CD4-positive, alpha-beta T cell (primary cell): ENCODE data around the gene SND1. TPM values are rescaled to one million over a fixed set of nuclear protein-coding genes. Genes with fewer than 3 reads are reported as not detected.

ENCODE experiments used
- ATAC-seq: fragments of 200-7000 bp; cut with Tn5 transposase; one replicate; pipeline ENCODE4 v1.10.0; 2022; ENCODE audit warnings: mild to moderate bottlenecking; ENCODE audit not compliant: poor library complexity
- CTCF ChIA-PET: fragments of 350-600 bp; sonication (Branson Sonifier 250); formaldehyde crosslinking; loops from one replicate; lab custom pipeline; 2021; ENCODE audit warnings: antibody characterized with exemption, inconsistent platforms; lab: Charles Lee
- POLR2A ChIA-PET: fragments of 350-600 bp; sonication (Branson Sonifier 250); formaldehyde crosslinking; loops from one replicate; lab custom pipeline; 2021; ENCODE audit warnings: antibody characterized with exemption, inconsistent platforms; lab: Charles Lee
- DNase-seq, 14 experiments: peaks; one replicate each; pipeline ENCODE4 v3.0.0-alpha.2; 2013 to 2020; ENCODE audit warnings: mixed read lengths in 2 of 14
- H3K27ac ChIP-seq, 2 donors: one replicate each; pipeline versions ENCODE4 v1.5.1 to v1.7.0; 2013; ENCODE audit warnings: low read length in 2 of 2, low read depth in 1 of 2, mild to moderate bottlenecking in 1 of 2
- H3K27me3 ChIP-seq, 2 experiments: 1 replicate in 1 of 2; 2 replicates in 1 of 2; pipeline versions ENCODE4 v1.6.1 to v1.7.0; 2013; ENCODE audit warnings: low read length in 2 of 2, control low read depth in 1 of 2, mild to moderate bottlenecking in 1 of 2, moderate library complexity in 1 of 2; ENCODE audit not compliant: insufficient read depth in 2 of 2, control insufficient read depth in 1 of 2
- H3K36me3 ChIP-seq: one replicate; pipeline ENCODE4 v1.6.1; 2013; ENCODE audit warnings: low read length, control low read depth; ENCODE audit not compliant: insufficient read depth
- H3K4me1 ChIP-seq: one replicate; pipeline ENCODE4 v1.6.1; 2013; ENCODE audit warnings: low read length, control low read depth; ENCODE audit not compliant: insufficient read depth
- H3K4me3 ChIP-seq: one replicate; pipeline ENCODE4 v1.5.1; 2013; ENCODE audit warnings: mild to moderate bottlenecking, low read length, moderate library complexity
- H3K9me3 ChIP-seq, 2 experiments: 1 replicate in 1 of 2; 2 replicates in 1 of 2; pipeline versions ENCODE4 v1.6.1 to v1.7.0; 2013; ENCODE audit warnings: low read length in 2 of 2, mild to moderate bottlenecking in 2 of 2, control low read depth in 1 of 2, moderate library complexity in 1 of 2; ENCODE audit not compliant: control insufficient read depth in 1 of 2, insufficient read depth in 1 of 2
- H3K27ac Mint-ChIP-seq: one replicate; pipeline ENCODE4 v1.8.0; 2020; ENCODE audit warnings: mixed read lengths
- H3K27me3 Mint-ChIP-seq: one replicate; pipeline ENCODE4 v1.8.0; 2021; ENCODE audit warnings: mixed read lengths
- H3K36me3 Mint-ChIP-seq: one replicate; pipeline ENCODE4 v1.8.0; 2021; ENCODE audit warnings: low read depth, mixed read lengths
- H3K4me1 Mint-ChIP-seq: one replicate; pipeline ENCODE4 v1.8.0; 2021; ENCODE audit warnings: low read depth, mixed read lengths
- H3K4me3 Mint-ChIP-seq: one replicate; pipeline ENCODE4 v1.8.0; 2020; ENCODE audit warnings: mild to moderate bottlenecking, mixed read lengths
- H3K9me3 Mint-ChIP-seq: one replicate; pipeline ENCODE4 v1.8.0; 2020; ENCODE audit warnings: mixed read lengths
- CTCF ChIP-seq: fragments of 200-600 bp; IDR thresholded peaks from one replicate; pipeline ENCODE4 v1.8.0; 2022; ENCODE audit warnings: antibody characterized with exemption, mild to moderate bottlenecking
- intact Hi-C, 2 experiments: fragments of 100-400 bp; cut with DNase I in 1 of 2; cut with micrococcal nuclease in 1 of 2; formaldehyde crosslinking; loops; one replicate each; pipeline versions ENCODE4 v1.15.1 to v1.9.0; 2023 to 2025; cut with DNase I, micrococcal nuclease
- total RNA-seq, 174 experiments: library from RNA in 2 of 174; stranded (reverse) in 2 of 174; gene quantifications; one replicate each; pipeline ENCODE4 v1.2.3 and lab custom pipeline; 2021 to 2026

The SND1 gene
- total RNA-seq, 2 experiments from 2014 or later: 104 to 113 TPM

GRCh38 chr7:128120116-128120515 is 468.1 kb downstream of the SND1 start:
- no peaks in the 10 kb centered on the region for H3K27me3 ChIP-seq
- Mint-ChIP-seq H3K27me3 (no peaks in the 10 kb centered on the region), H3K4me3 (no peak overlapping the region), H3K9me3 (no peaks in the 10 kb centered on the region), H3K4me1 (peaks cover 15% of the 10 kb centered on the region), H3K27ac (no peak overlapping the region), H3K36me3 (no peaks in the 10 kb centered on the region)
- ChIA-PET CTCF (interaction anchor here (1.4 kb wide), 1 partner anchor 15 kb away, joined by 5 read pairs; no protein-coding TSS in a partner anchor), POLR2A (no interaction called here)
- ATAC-seq (no peak), DNase-seq (no peak)
- H3K9me3 ChIP-seq: no peaks in the 10 kb centered on the region
- intact Hi-C loops: no loop called here
- H3K36me3 ChIP-seq: no peaks in the 10 kb centered on the region
- no peak overlapping the region for H3K27ac ChIP-seq
- no peak overlapping the region for H3K4me3 ChIP-seq
- H3K4me1 ChIP-seq: peaks cover 2% of the 10 kb centered on the region
- TF ChIP-seq CTCF: no peak

GRCh38 chr7:128120976-128121490 is 469.0 kb downstream of the SND1 start:
- Histone ChIP-seq H3K9me3 (no peaks in the 10 kb centered on the region), H3K4me3 (no peak overlapping the region), H3K27me3 (no peaks in the 10 kb centered on the region), H3K36me3 (no peaks in the 10 kb centered on the region), H3K27ac (no peak overlapping the region), H3K4me1 (peaks cover 2% of the 10 kb centered on the region)
- intact Hi-C loops: no loop called here
- no peak for ATAC-seq
- CTCF ChIA-PET: interaction anchor here (1.4 kb wide), 2 partner anchors 14 to 15 kb away, joined by 4 to 5 read pairs; no protein-coding TSS in a partner anchor
- Mint-ChIP-seq H3K27me3 (no peaks in the 10 kb centered on the region), H3K36me3 (no peaks in the 10 kb centered on the region), H3K4me3 (no peak overlapping the region), H3K27ac (no peak overlapping the region), H3K4me1 (peaks cover 14% of the 10 kb centered on the region), H3K9me3 (no peaks in the 10 kb centered on the region)
- no peak for TF ChIP-seq CTCF
- POLR2A ChIA-PET: interaction anchor here (1.2 kb wide), 1 partner anchor 12 kb away, joined by 4 read pairs; no protein-coding TSS in a partner anchor
- no peak for DNase-seq

DNA sequence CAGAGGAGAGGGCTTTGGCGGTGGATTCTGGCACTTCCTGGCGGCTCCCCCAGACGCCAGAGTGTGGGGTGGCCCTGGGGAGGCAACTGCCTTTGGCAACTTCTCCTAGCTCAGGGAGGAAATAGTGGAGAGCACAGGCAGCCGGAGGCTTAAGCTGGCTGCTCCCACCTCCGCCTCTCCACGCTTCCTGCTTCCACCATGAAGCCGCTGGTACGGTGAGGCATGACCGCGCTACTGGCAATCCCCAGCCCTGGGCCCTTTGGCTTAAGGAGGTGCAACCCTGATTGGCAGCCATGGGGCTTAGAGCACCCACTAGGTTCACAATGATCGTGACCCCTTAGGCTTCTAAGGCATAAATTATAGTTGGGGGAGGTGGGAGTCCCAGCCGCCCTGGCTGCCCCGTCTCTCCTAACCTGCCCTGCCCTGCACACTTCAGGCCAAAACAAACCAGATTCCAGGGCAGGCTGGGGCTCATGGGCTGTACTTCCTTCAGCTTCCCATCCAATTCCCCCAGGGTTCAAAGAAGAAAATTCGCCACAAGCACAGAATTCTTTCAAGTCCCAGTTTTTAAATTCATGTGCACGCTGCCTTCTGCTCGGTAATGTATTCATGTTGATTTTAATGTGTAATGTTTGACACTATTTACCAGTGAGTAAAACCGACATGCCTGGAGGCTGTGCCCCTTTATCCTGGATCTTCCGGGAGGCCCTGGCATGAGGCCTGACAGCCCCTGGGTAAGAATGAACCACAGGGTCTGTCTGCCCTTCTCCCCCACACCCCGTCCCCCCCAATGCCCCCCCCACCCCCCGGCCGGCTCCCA is 469.9 kb downstream of the SND1 start:
- no peak overlapping the region for H3K4me3 Mint-ChIP-seq
- H3K27me3 Mint-ChIP-seq: no peaks in the 10 kb centered on the region
- Histone ChIP-seq H3K36me3 (no peaks in the 10 kb centered on the region), H3K9me3 (no peaks in the 10 kb centered on the region), H3K27me3 (no peaks in the 10 kb centered on the region), H3K4me3 (no peak overlapping the region), H3K27ac (no peak overlapping the region), H3K4me1 (peaks cover 2% of the 10 kb centered on the region)
- POLR2A ChIA-PET: interaction anchor here (1.2 kb wide), 1 partner anchor 13 kb away, joined by 4 read pairs; no protein-coding TSS in a partner anchor
- DNase-seq: peak in 2 of 14 experiments; percentile 29 to 46
- no peak for TF ChIP-seq CTCF
- no peak for ATAC-seq
- H3K27ac Mint-ChIP-seq: no peak overlapping the region
- H3K4me1 Mint-ChIP-seq: peaks cover 12% of the 10 kb centered on the region
- H3K36me3 Mint-ChIP-seq: no peaks in the 10 kb centered on the region
- CTCF ChIA-PET: interaction anchor here (1.4 kb wide), 1 partner anchor 14 kb away, joined by 4 read pairs; no protein-coding TSS in a partner anchor
- H3K9me3 Mint-ChIP-seq: no peaks in the 10 kb centered on the region
- intact Hi-C loops: no loop called here
